Heart left ventricle (tissue), 13 donors: ENCODE results near the gene FOXN3.

ENCODE experiments used
- CTCF ChIP-seq, 12 donors: fragments of 200-600 bp; sonication (generic) in 4 of 12; IDR thresholded peaks; one replicate each; pipeline versions ENCODE4 v1.5.0 to v1.8.0; 2018 to 2022; ENCODE audit warnings: antibody characterized with exemption in 12 of 12, mild to moderate bottlenecking in 5 of 12
- POLR2A ChIP-seq, 2 donors: fragments of 450-650 bp; IDR thresholded peaks; one replicate each; pipeline ENCODE4 v1.6.1; 2017; ENCODE audit warnings: antibody characterized with exemption in 2 of 2, mild to moderate bottlenecking in 2 of 2, moderate library complexity in 2 of 2
- donor health status: ischemic (EF 13 %, LVEDD 7.1; RV severe dilation, severe dysfunction).
- donor health status: DM: no; HTN: yes; CAD: no.
- donor health status: DM: no; HTN: no; CAD: no.
- donor health status: ischemic (EF 25% LVEDD 6.9; RV normal size, moderate dysfunction).
- donor health status: ischemic (EF 25% LVEDD 5.7; RV mildly dilated, moderate dysfunction).
- donor health status: ischemic (EF 35%, LVEDD 5.7; RV mildly dilated, moderate dysfunction).
- donor health status: nonischemic (EF 11% LVEDD 7.7; RV severe dilation, severe dysfunction).
- donor health status: DM: yes; HTN: yes; CAD: no.
- donor health status: PGD.
- donor health status: ischemic (EF 29% LVEDD 5.4; RV normal size, mild dysfunction).
- donor health status: nonischemic (EF 23%, LVEDD 6.1; RV moderate dilation, normal function).

- TF ChIP-seq CTCF (IDR thresholded peaks at IDR 0.05) = no peak
- no peak for TF ChIP-seq POLR2A (IDR thresholded peaks at IDR 0.05)
Observed at GRCh38 chr14:89397569-89398230, 19.3 kb downstream of the FOXN3 start.
